Astrocyte (in vitro differentiated cells and primary cell): ENCODE results near the gene SUN2. TPM values are rescaled to one million over a fixed set of nuclear protein-coding genes. Genes with fewer than 3 reads are reported as not detected.

Experiments
- DNase-seq: peaks from one replicate; pipeline ENCODE4 v3.0.0-alpha.2; 2010; ENCODE audit warnings: low read depth
- FAIRE-seq: peaks from 2 replicates; lab custom pipeline; 2011; peaks lifted over from hg19 to GRCh38; lab: Jason Lieb, UNC
- H2AFZ ChIP-seq: 2 replicates; pipeline ENCODE4 v1.6.0; 2012; ENCODE audit warnings: low read depth, low read length, inconsistent platforms
- H3K27ac ChIP-seq: 2 replicates; pipeline ENCODE4 v1.5.1; 2011; ENCODE audit warnings: low read depth, low read length, inconsistent platforms
- H3K27me3 ChIP-seq: 2 replicates; pipeline ENCODE4 v1.6.0; 2011; ENCODE audit warnings: low read length, inconsistent platforms; ENCODE audit not compliant: insufficient read depth
- H3K36me3 ChIP-seq: 2 replicates; pipeline ENCODE4 v1.5.1; 2011; ENCODE audit warnings: low read length, inconsistent platforms; ENCODE audit not compliant: insufficient read depth
- H3K4me1 ChIP-seq: 2 replicates; pipeline ENCODE4 v1.5.1; 2011; ENCODE audit warnings: low read length, inconsistent platforms; ENCODE audit not compliant: insufficient read depth
- H3K4me2 ChIP-seq: 2 replicates; pipeline ENCODE4 v1.6.0; 2012; ENCODE audit warnings: low read length, inconsistent platforms
- H3K4me3 ChIP-seq: 2 replicates; pipeline ENCODE4 v1.5.1; 2011; ENCODE audit warnings: low read depth, mild to moderate bottlenecking, low read length, inconsistent platforms; ENCODE audit not compliant: insufficient read depth
- H3K79me2 ChIP-seq: 2 replicates; pipeline ENCODE4 v1.6.0; 2012; ENCODE audit warnings: mild to moderate bottlenecking, low read length, inconsistent platforms; ENCODE audit not compliant: insufficient read depth
- H3K9ac ChIP-seq: 2 replicates; pipeline ENCODE4 v1.6.0; 2012; ENCODE audit warnings: mild to moderate bottlenecking, low read length, inconsistent platforms
- H3K9me3 ChIP-seq: 2 replicates; pipeline ENCODE4 v1.5.1; 2012; ENCODE audit warnings: low read depth, mild to moderate bottlenecking, low read length, inconsistent platforms; ENCODE audit not compliant: insufficient read depth
- H4K20me1 ChIP-seq: 2 replicates; pipeline ENCODE4 v1.6.0; 2012; ENCODE audit warnings: low read length, inconsistent platforms; ENCODE audit not compliant: insufficient read depth
- H3K27ac Mint-ChIP-seq: one replicate; pipeline ENCODE4 v1.8.0; 2021; ENCODE audit warnings: mild to moderate bottlenecking, mixed read lengths; ENCODE audit not compliant: unreplicated experiment
- H3K27me3 Mint-ChIP-seq: one replicate; pipeline ENCODE4 v1.8.0; 2021; ENCODE audit warnings: low read depth, mixed read lengths; ENCODE audit not compliant: unreplicated experiment
- H3K36me3 Mint-ChIP-seq: one replicate; pipeline ENCODE4 v1.8.0; 2021; ENCODE audit warnings: low read depth, mixed read lengths; ENCODE audit not compliant: unreplicated experiment
- H3K4me1 Mint-ChIP-seq: one replicate; pipeline ENCODE4 v1.8.0; 2021; ENCODE audit warnings: low read depth, mixed read lengths; ENCODE audit not compliant: unreplicated experiment
- H3K4me3 Mint-ChIP-seq: one replicate; pipeline ENCODE4 v1.8.0; 2021; ENCODE audit warnings: mild to moderate bottlenecking, moderate library complexity, mixed read lengths; ENCODE audit not compliant: unreplicated experiment
- H3K9me3 Mint-ChIP-seq: one replicate; pipeline ENCODE4 v1.8.0; 2021; ENCODE audit warnings: mild to moderate bottlenecking, mixed read lengths; ENCODE audit not compliant: unreplicated experiment
- EZH2 ChIP-seq: IDR thresholded peaks from 2 replicates; pipeline ENCODE4 v1.6.1; 2012; ENCODE audit warnings: mild to moderate bottlenecking, low read length, inconsistent platforms; ENCODE audit not compliant: insufficient read depth
- total RNA-seq: library from RNA; stranded (reverse); gene quantifications from 2 replicates; pipeline ENCODE4 v1.2.1, GENCODE V29; 2021
- TF ChIP-seq, protein P1 (sequence below): IDR thresholded peaks from 2 replicates; pipeline ENCODE4 v1.5.1; 2011; ENCODE audit warnings: low read depth, mild to moderate bottlenecking, inconsistent platforms, low read length, moderate library complexity; ENCODE audit not compliant: insufficient read depth

The SUN2 gene
- total RNA-seq, 1 donor from 2014 or later, result 46.5 TPM

DNA sequence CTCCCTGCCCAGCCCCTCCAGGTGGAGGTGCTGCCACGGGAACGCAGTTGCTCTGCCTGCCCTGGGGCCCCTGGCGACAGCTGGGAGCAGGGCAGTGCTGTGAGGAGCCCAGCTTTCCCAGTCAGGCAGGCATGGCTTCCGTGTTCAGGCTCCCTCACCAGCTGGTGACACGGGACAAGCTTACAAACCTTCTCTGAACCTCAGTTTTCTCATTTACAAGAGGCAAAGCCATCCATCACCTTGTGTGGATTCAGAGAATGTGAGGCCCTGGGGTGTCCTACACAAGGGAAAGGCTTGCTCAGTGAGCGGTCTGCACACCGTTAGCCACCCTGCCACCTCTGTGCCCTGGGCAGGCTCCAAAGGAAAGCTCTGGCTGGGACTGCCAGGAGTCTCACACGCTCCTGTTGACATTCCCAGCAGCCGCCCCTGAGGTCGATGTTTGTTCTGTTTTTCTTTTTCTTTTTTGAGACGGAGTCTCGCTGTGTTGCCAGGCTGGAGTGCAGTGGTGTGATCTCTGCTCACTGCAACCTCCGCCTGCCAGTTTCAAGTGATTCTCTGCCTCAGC, 23.5 kb downstream of the SUN2 start:
- no peak overlapping the region for H3K27ac Mint-ChIP-seq

DNA sequence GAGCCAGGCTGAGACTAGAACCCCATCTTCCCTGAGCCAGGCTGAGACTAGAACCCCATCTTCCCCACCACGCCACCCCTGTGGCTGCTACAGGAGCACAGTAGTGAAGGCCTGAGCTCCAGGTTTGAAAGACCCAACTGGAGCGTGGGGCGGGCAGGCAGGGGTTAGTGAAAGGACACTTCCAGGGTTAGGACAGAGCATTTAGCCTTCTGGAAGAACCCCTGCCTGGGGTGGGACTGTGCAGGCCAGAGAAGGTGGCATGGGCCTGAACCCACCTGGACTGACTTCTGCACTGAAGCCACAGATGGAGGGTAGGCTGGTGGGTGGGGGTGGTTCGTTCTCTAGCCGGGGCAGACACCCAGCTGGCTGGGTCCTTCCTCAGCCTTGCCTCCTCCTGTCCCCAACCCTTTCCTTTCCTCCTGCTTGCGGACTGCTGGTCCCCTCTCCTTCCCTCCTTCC, 24.1 kb downstream of the SUN2 start:
- no peaks in the 10 kb centered on the region for H3K4me1 ChIP-seq
- Mint-ChIP-seq H3K4me3 (peak overlapping the region; percentile 66), H3K27ac (no peak overlapping the region), H3K27me3 (no peaks in the 10 kb centered on the region), H3K4me1 (no peaks in the 10 kb centered on the region), H3K9me3 (no peaks in the 10 kb centered on the region), H3K36me3 (peaks cover 16% of the 10 kb centered on the region)
- H3K27me3 ChIP-seq, result no peaks in the 10 kb centered on the region
- peaks cover 29% of the 10 kb centered on the region for H4K20me1 ChIP-seq
- H3K27ac ChIP-seq, result no peak overlapping the region
- DNase-seq (no peak), FAIRE-seq (no peak)
- H3K79me2 ChIP-seq, result no peaks in the 10 kb centered on the region
- H3K36me3 ChIP-seq, result peaks cover 21% of the 10 kb centered on the region
- H3K9me3 ChIP-seq, result no peaks in the 10 kb centered on the region
- H2AFZ ChIP-seq, result no peak overlapping the region
- H3K4me2 ChIP-seq, result no peak overlapping the region
- H3K4me3 ChIP-seq, result no peak overlapping the region
- no peak overlapping the region for H3K9ac ChIP-seq
- no peak for TF ChIP-seq EZH2
- TF ChIP-seq, protein P1, sequence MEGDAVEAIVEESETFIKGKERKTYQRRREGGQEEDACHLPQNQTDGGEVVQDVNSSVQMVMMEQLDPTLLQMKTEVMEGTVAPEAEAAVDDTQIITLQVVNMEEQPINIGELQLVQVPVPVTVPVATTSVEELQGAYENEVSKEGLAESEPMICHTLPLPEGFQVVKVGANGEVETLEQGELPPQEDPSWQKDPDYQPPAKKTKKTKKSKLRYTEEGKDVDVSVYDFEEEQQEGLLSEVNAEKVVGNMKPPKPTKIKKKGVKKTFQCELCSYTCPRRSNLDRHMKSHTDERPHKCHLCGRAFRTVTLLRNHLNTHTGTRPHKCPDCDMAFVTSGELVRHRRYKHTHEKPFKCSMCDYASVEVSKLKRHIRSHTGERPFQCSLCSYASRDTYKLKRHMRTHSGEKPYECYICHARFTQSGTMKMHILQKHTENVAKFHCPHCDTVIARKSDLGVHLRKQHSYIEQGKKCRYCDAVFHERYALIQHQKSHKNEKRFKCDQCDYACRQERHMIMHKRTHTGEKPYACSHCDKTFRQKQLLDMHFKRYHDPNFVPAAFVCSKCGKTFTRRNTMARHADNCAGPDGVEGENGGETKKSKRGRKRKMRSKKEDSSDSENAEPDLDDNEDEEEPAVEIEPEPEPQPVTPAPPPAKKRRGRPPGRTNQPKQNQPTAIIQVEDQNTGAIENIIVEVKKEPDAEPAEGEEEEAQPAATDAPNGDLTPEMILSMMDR, result no peak

More for the DNA sequence above, 23.5 kb downstream of the SUN2 start:
- no peaks in the 10 kb centered on the region for H3K4me1 ChIP-seq
- FAIRE-seq (no peak), DNase-seq (no peak)
- H3K27me3 ChIP-seq, result no peaks in the 10 kb centered on the region
- Mint-ChIP-seq H3K9me3 (no peaks in the 10 kb centered on the region), H3K36me3 (peaks cover 12% of the 10 kb centered on the region), H3K4me1 (peaks cover 5% of the 10 kb centered on the region), H3K27me3 (no peaks in the 10 kb centered on the region), H3K4me3 (peak overlapping the region; percentile 66)
- no peak overlapping the region for H3K4me3 ChIP-seq
- peaks cover 35% of the 10 kb centered on the region for H4K20me1 ChIP-seq
- no peak overlapping the region for H3K4me2 ChIP-seq
- no peaks in the 10 kb centered on the region for H3K9me3 ChIP-seq
- H3K36me3 ChIP-seq, result peaks cover 20% of the 10 kb centered on the region
- no peaks in the 10 kb centered on the region for H3K79me2 ChIP-seq
- no peak for TF ChIP-seq EZH2
- TF ChIP-seq, protein P1, result no peak
- H3K9ac ChIP-seq, result no peak overlapping the region
- no peak overlapping the region for H2AFZ ChIP-seq
- no peak overlapping the region for H3K27ac ChIP-seq

DNA sequence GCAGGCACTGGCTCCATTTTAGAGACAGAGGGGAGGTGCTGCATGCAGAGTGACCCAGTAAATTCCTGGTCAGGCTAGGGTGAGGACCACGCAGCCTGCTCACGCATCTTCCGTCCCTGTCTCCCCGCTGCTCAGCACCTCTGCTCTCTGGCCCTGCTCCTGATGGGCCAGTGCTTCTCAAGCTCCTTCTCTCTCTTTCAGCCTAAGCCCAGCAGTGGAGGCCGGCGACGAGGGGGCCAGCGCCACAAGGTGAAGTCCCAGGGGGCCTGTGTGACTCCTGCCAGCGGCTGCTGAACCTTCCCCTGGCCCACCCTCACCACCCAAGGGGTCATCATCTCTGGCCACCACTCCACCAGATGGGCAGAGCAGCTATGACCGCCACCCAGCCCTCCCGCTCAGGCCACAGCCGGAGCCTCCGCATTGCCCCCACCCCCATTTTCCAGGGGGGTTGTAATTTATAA, 25.4 kb downstream of the SUN2 start:
- DNase-seq, result no peak
- H3K36me3 Mint-ChIP-seq, result peaks cover 26% of the 10 kb centered on the region
- no peak overlapping the region for H3K27ac ChIP-seq
- no peak for FAIRE-seq
- H3K27me3 ChIP-seq, result no peaks in the 10 kb centered on the region
- no peak overlapping the region for H3K4me2 ChIP-seq
- H3K4me1 ChIP-seq, result no peaks in the 10 kb centered on the region
- H3K4me3 ChIP-seq, result no peak overlapping the region
- peaks cover 30% of the 10 kb centered on the region for H4K20me1 ChIP-seq
- H3K9me3 ChIP-seq, result no peaks in the 10 kb centered on the region
- H3K9me3 Mint-ChIP-seq, result no peaks in the 10 kb centered on the region
- H2AFZ ChIP-seq, result no peak overlapping the region
- no peaks in the 10 kb centered on the region for H3K4me1 Mint-ChIP-seq
- no peaks in the 10 kb centered on the region for H3K79me2 ChIP-seq
- no peaks in the 10 kb centered on the region for H3K27me3 Mint-ChIP-seq
- TF ChIP-seq EZH2, result no peak
- TF ChIP-seq, protein P1, result no peak
- H3K4me3 Mint-ChIP-seq, result no peak overlapping the region
- peaks cover 25% of the 10 kb centered on the region for H3K36me3 ChIP-seq
- no peak overlapping the region for H3K27ac Mint-ChIP-seq
- H3K9ac ChIP-seq, result no peak overlapping the region
